OCI-LY1 (cell line): ENCODE measurements around the gene OSBPL6.

ENCODE experiments used
- H2AFZ ChIP-seq: fragments of 200-600 bp; sonication (generic), shearing (Covaris generic); 2 replicates; pipeline ENCODE4 v1.6.0; 2014; ENCODE audit warnings: antibody characterized with exemption, mild to moderate bottlenecking, low read length
- H3F3A ChIP-seq: fragments of 200-600 bp; sonication (generic), shearing (Covaris generic); 2 replicates; pipeline ENCODE4 v1.6.0; 2014; ENCODE audit warnings: mild to moderate bottlenecking, antibody characterized with exemption, low read length, moderate library complexity; ENCODE audit not compliant: insufficient read depth
- H3K27ac ChIP-seq: fragments of 200-600 bp; sonication (generic); 2 replicates; pipeline ENCODE4 v1.5.1; 2014; ENCODE audit warnings: low read length, mixed run types, mild to moderate bottlenecking, low read depth; ENCODE audit not compliant: poor library complexity, severe bottlenecking
- H3K27me3 ChIP-seq: fragments of 200-600 bp; sonication (generic); 2 replicates; pipeline ENCODE4 v1.6.0; 2014; ENCODE audit warnings: antibody characterized with exemption, mild to moderate bottlenecking, low read length, moderate library complexity; ENCODE audit not compliant: insufficient read depth
- H3K36me3 ChIP-seq: fragments of 200-600 bp; sonication (generic); 2 replicates; pipeline ENCODE4 v1.6.1; 2014; ENCODE audit warnings: mild to moderate bottlenecking, antibody characterized with exemption, low read length, moderate library complexity, mixed read lengths; ENCODE audit not compliant: insufficient read depth
- H3K4me1 ChIP-seq: fragments of 200-600 bp; sonication (generic); 2 replicates; pipeline ENCODE4 v1.5.1; 2014; ENCODE audit warnings: mild to moderate bottlenecking, low read length, moderate library complexity; ENCODE audit not compliant: insufficient read depth, severe bottlenecking
- H3K4me2 ChIP-seq: fragments of 200-600 bp; sonication (generic), shearing (Covaris generic); 2 replicates; pipeline ENCODE4 v1.6.1; 2014; ENCODE audit warnings: low read length
- H3K4me3 ChIP-seq: fragments of 200-600 bp; sonication (generic); 2 replicates; pipeline ENCODE4 v1.5.1; 2014; ENCODE audit warnings: low read length, low read depth, mild to moderate bottlenecking, mixed read lengths; ENCODE audit not compliant: poor library complexity, severe bottlenecking
- H3K79me2 ChIP-seq: fragments of 200-600 bp; shearing (Covaris generic); 2 replicates; pipeline ENCODE4 v1.6.1; 2016; ENCODE audit warnings: mixed run types, low read length, mixed read lengths; ENCODE audit not compliant: insufficient read depth
- H3K9ac ChIP-seq: fragments of 200-600 bp; sonication (generic), shearing (Covaris generic); 2 replicates; pipeline ENCODE4 v1.6.1; 2014; ENCODE audit warnings: mild to moderate bottlenecking, low read length, mixed read lengths
- H3K9me2 ChIP-seq: fragments of 200-600 bp; sonication (generic), shearing (Covaris generic); 2 replicates; pipeline ENCODE4 v1.6.1; 2014; ENCODE audit warnings: low read depth, mild to moderate bottlenecking, low read length, mixed read lengths
- H3K9me3 ChIP-seq: fragments of 200-600 bp; shearing (Covaris generic); 2 replicates; pipeline ENCODE4 v1.6.1; 2014; ENCODE audit warnings: low read length, mixed read lengths
- H4K20me1 ChIP-seq: fragments of 200-600 bp; sonication (generic), shearing (Covaris generic); 2 replicates; pipeline ENCODE4 v1.6.0; 2016; ENCODE audit warnings: mild to moderate bottlenecking, low read length; ENCODE audit not compliant: insufficient read depth
- CTCF ChIP-seq: fragments of 200-600 bp; sonication (generic), shearing (Covaris generic); IDR thresholded peaks from 2 replicates; pipeline ENCODE4 v1.5.1; 2017; ENCODE audit warnings: mild to moderate bottlenecking, antibody characterized with exemption, low read length, moderate library complexity, mixed read lengths
- EZH2 ChIP-seq: fragments of 200-600 bp; sonication (generic), shearing (Covaris generic); IDR thresholded peaks from 2 replicates; pipeline ENCODE4 v1.8.0; 2017; ENCODE audit warnings: borderline replicate concordance, mixed run types, mild to moderate bottlenecking, antibody characterized with exemption, low read length, moderate library complexity, mixed read lengths

The OSBPL6 gene

GRCh38 chr2:178379162-178380004 lies 185.1 kb downstream of the OSBPL6 start:
- Histone ChIP-seq H2AFZ (no peak overlapping the region), H3K27ac (no peak overlapping the region), H3K4me3 (no peak overlapping the region), H3K9me3 (no peaks in the 10 kb centered on the region), H4K20me1 (no peaks in the 10 kb centered on the region), H3K36me3 (no peaks in the 10 kb centered on the region), H3K4me2 (no peak overlapping the region), H3K27me3 (no peaks in the 10 kb centered on the region), H3K4me1 (no peaks in the 10 kb centered on the region), H3K9ac (no peak overlapping the region), H3F3A (no peaks in the 10 kb centered on the region), H3K79me2 (no peaks in the 10 kb centered on the region), H3K9me2 (no peaks in the 10 kb centered on the region)
- TF ChIP-seq CTCF (no peak), EZH2 (no peak)

GRCh38 chr2:178380763-178381162 lies 186.5 kb downstream of the OSBPL6 start:
- H3F3A ChIP-seq: no peaks in the 10 kb centered on the region
- no peak overlapping the region for H3K4me2 ChIP-seq
- TF ChIP-seq CTCF (no peak), EZH2 (no peak)
- no peaks in the 10 kb centered on the region for H3K9me2 ChIP-seq
- H3K9me3 ChIP-seq: no peaks in the 10 kb centered on the region
- no peak overlapping the region for H3K4me3 ChIP-seq
- no peaks in the 10 kb centered on the region for H3K27me3 ChIP-seq
- no peak overlapping the region for H3K9ac ChIP-seq
- H4K20me1 ChIP-seq: no peaks in the 10 kb centered on the region
- no peak overlapping the region for H3K27ac ChIP-seq
- H3K4me1 ChIP-seq: no peaks in the 10 kb centered on the region
- H2AFZ ChIP-seq: no peak overlapping the region
- no peaks in the 10 kb centered on the region for H3K36me3 ChIP-seq
- H3K79me2 ChIP-seq: no peaks in the 10 kb centered on the region

GRCh38 chr2:178383718-178384117 lies 189.4 kb downstream of the OSBPL6 start:
- no peak overlapping the region for H3K4me2 ChIP-seq
- no peak overlapping the region for H2AFZ ChIP-seq
- TF ChIP-seq CTCF (no peak), EZH2 (no peak)
- H3K27ac ChIP-seq: no peak overlapping the region
- no peaks in the 10 kb centered on the region for H3K79me2 ChIP-seq
- H3K27me3 ChIP-seq: no peaks in the 10 kb centered on the region
- no peak overlapping the region for H3K4me3 ChIP-seq
- no peak overlapping the region for H3K9ac ChIP-seq
- no peaks in the 10 kb centered on the region for H3K9me3 ChIP-seq
- H3K36me3 ChIP-seq: no peaks in the 10 kb centered on the region
- H3K9me2 ChIP-seq: no peaks in the 10 kb centered on the region
- no peaks in the 10 kb centered on the region for H3F3A ChIP-seq
- no peaks in the 10 kb centered on the region for H3K4me1 ChIP-seq
- no peaks in the 10 kb centered on the region for H4K20me1 ChIP-seq
